B cell (primary cell): ENCODE measurements around the gene KIAA1586. TPM values are rescaled to one million over a fixed set of nuclear protein-coding genes. Genes with fewer than 3 reads are reported as not detected.

Source experiments
- ATAC-seq: fragments of 200-7000 bp; cut with Tn5 transposase; one replicate; pipeline ENCODE4 v1.10.0; 2021; ENCODE audit warnings: low read depth, mild to moderate bottlenecking, moderate number of reproducible peaks, moderate library complexity
- CTCF ChIA-PET: fragments of 350-600 bp; sonication (Branson Sonifier 250); formaldehyde crosslinking; loops from one replicate; lab custom pipeline; 2021; ENCODE audit warnings: antibody characterized with exemption, inconsistent platforms; lab: Charles Lee
- POLR2A ChIA-PET: fragments of 350-600 bp; sonication (Branson Sonifier 250); formaldehyde crosslinking; loops from one replicate; lab custom pipeline; 2021; ENCODE audit warnings: antibody characterized with exemption; lab: Charles Lee
- DNase-seq: peaks from one replicate; pipeline ENCODE4 v3.0.0; 2013
- H2AFZ ChIP-seq: 2 replicates; pipeline ENCODE4 v1.6.1; 2012; ENCODE audit warnings: mild to moderate bottlenecking, low read depth, low read length; ENCODE audit not compliant: insufficient read depth, poor library complexity, severe bottlenecking
- H3K27ac ChIP-seq, 2 donors: 1 replicate in 1 of 2; 2 replicates in 1 of 2; pipeline ENCODE4 v1.5.1; 2012 to 2013; ENCODE audit warnings: low read length in 2 of 2, mild to moderate bottlenecking in 2 of 2, moderate library complexity in 1 of 2
- H3K27me3 ChIP-seq, 4 experiments: fragments of 200-600 bp in 1 of 4; sonication (generic) in 1 of 4; replicated peaks in 1 of 4; 1 replicate in 2 of 4; 2 replicates in 2 of 4; pipeline versions ENCODE4 v1.6.1 to v1.7.0; 2013 to 2016; ENCODE audit warnings: low read length in 3 of 4, mild to moderate bottlenecking in 2 of 4, mixed read lengths in 1 of 4, moderate library complexity in 1 of 4; ENCODE audit not compliant: insufficient read depth in 4 of 4, control insufficient read depth in 3 of 4; ENCODE audit errors: control extremely low read depth in 1 of 4
- H3K36me3 ChIP-seq, 2 experiments: replicated peaks in 1 of 2; 1 replicate in 1 of 2; 2 replicates in 1 of 2; pipeline versions ENCODE4 v1.6.1 to v1.7.1; 2013; ENCODE audit warnings: low read length in 1 of 2; ENCODE audit not compliant: insufficient read depth in 2 of 2, control insufficient read depth in 1 of 2; ENCODE audit errors: control extremely low read depth in 1 of 2, extremely low read depth in 1 of 2
- H3K4me1 ChIP-seq, 2 donors: fragments of 200-600 bp in 1 of 2; sonication (generic) in 1 of 2; 1 replicate in 1 of 2; 2 replicates in 1 of 2; pipeline versions ENCODE4 v1.5.1 to v1.6.1; 2013 to 2017; ENCODE audit warnings: low read length in 2 of 2; ENCODE audit not compliant: control insufficient read depth in 2 of 2, insufficient read depth in 2 of 2
- H3K4me2 ChIP-seq: replicated peaks from 2 replicates; pipeline ENCODE3; 2012; ENCODE audit warnings: mild to moderate bottlenecking, low read depth, low read length; ENCODE audit not compliant: poor library complexity, severe bottlenecking
- H3K4me3 ChIP-seq, 5 experiments: fragments of 200-600 bp in 1 of 5; sonication (generic) in 1 of 5; 1 replicate in 3 of 5; 2 replicates in 2 of 5; pipeline versions ENCODE4 v1.5.1 to v1.7.0; 2011 to 2016; ENCODE audit warnings: low read length in 4 of 5, mild to moderate bottlenecking in 4 of 5, low read depth in 2 of 5, control low read depth in 1 of 5, moderate library complexity in 1 of 5; ENCODE audit not compliant: insufficient read depth in 1 of 5; ENCODE audit errors: control extremely low read depth in 1 of 5, extremely low read depth in 1 of 5
- H3K79me2 ChIP-seq: fragments of 200-600 bp; sonication (generic); one replicate; pipeline ENCODE4 v1.6.0; 2016; ENCODE audit warnings: low read length; ENCODE audit not compliant: control insufficient read depth, insufficient read depth
- H3K9ac ChIP-seq: fragments of 200-600 bp; sonication (generic); 2 replicates; pipeline ENCODE4 v1.6.1; 2017; ENCODE audit warnings: mild to moderate bottlenecking, low read length, moderate library complexity
- H3K9me3 ChIP-seq, 3 donors: one replicate each; pipeline versions ENCODE4 v1.6.1 to v1.7.1; 2013; ENCODE audit warnings: low read length in 2 of 3; ENCODE audit not compliant: control insufficient read depth in 2 of 3, insufficient read depth in 1 of 3; ENCODE audit errors: control extremely low read depth in 1 of 3
- H4K20me1 ChIP-seq: 2 replicates; pipeline ENCODE4 v1.6.0; 2012; ENCODE audit warnings: mild to moderate bottlenecking, low read length; ENCODE audit not compliant: insufficient read depth, control insufficient read depth, poor library complexity, severe bottlenecking
- H3K27ac Mint-ChIP-seq: one replicate; pipeline ENCODE4 v1.8.0; 2021; ENCODE audit warnings: mixed read lengths
- H3K27me3 Mint-ChIP-seq: one replicate; pipeline ENCODE4 v1.8.0; 2021; ENCODE audit warnings: mixed read lengths
- H3K4me1 Mint-ChIP-seq: one replicate; pipeline ENCODE4 v1.8.0; 2021; ENCODE audit warnings: mixed read lengths
- H3K4me3 Mint-ChIP-seq: one replicate; pipeline ENCODE4 v1.8.0; 2021; ENCODE audit warnings: mixed read lengths
- H3K9me3 Mint-ChIP-seq: one replicate; pipeline ENCODE4 v1.8.0; 2022; ENCODE audit warnings: mixed read lengths; ENCODE audit not compliant: insufficient read depth
- EZH2 ChIP-seq: IDR thresholded peaks from 2 replicates; pipeline ENCODE4 v1.6.1; 2012; ENCODE audit warnings: borderline replicate concordance, low read depth, mild to moderate bottlenecking, moderate library complexity, low read length; ENCODE audit not compliant: insufficient read depth, poor library complexity, severe bottlenecking
- WGBS: methylation state at CpG from one replicate; pipeline ENCODE4 v1.1.5; 2013; ENCODE audit warnings: missing lambda C conversion rate; ENCODE audit not compliant: insufficient coverage; 5-methylcytosine and 5-hydroxymethylcytosine counted together
- intact Hi-C: fragments of 100-400 bp; cut with micrococcal nuclease; formaldehyde crosslinking; loops from one replicate; pipeline ENCODE4 v1.10.0; 2022
- polyA plus RNA-seq: library from polyadenylated mRNA; depleted of rRNA; stranded (reverse); fragments of >200 nt; gene quantifications from 2 replicates; pipeline ENCODE4 v1.2.3, GENCODE V29; 2012
- total RNA-seq, 2 donors: library from RNA; stranded (reverse); fragments of 120-200 nt in 1 of 2; gene quantifications; 1 replicate in 1 of 2; 2 replicates in 1 of 2; pipeline versions ENCODE4 v1.2.3 to v1.2.4, GENCODE V29; 2013 to 2022
- TF ChIP-seq, protein P1 (sequence below): fragments of 200-600 bp; IDR thresholded peaks from one replicate; pipeline ENCODE4 v1.8.0; 2022; ENCODE audit warnings: antibody characterized with exemption, mild to moderate bottlenecking

KIAA1586 gene
- total and polyA plus RNA-seq, 2 donors (not counting 1 experiment from before 2014, with no cell fraction given), result 1.2 to 16.3 TPM

DNA sequence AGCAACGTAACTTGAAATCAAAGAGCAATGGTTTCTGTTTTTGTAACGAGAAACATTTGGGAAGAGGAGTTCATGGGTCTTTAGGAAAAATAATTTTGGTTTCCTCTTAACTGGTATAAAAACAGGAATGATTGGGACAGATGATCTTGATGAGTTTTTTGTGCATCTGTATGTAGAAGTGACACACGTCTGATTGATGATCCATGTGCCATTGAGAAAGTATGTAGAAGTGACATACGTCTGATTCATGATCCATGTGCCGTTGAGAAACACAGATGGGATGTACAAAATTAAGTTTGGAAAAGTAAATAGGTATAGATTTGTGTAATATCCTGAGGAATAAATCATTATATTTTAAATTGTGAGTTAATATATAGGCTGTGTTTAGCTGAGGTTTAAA is 2.1 kb downstream of the KIAA1586 start:
- H3K27me3 Mint-ChIP-seq, result no peaks in the 10 kb centered on the region
- Histone ChIP-seq H3K79me2 (peaks cover 19% of the 10 kb centered on the region), H2AFZ (no peak overlapping the region), H3K9ac (no peak overlapping the region), H3K27me3 (no peaks in the 10 kb centered on the region), H3K36me3 (peaks cover 9 to 10% of the 10 kb centered on the region in 2 experiments), H3K4me2 (no peak overlapping the region), H4K20me1 (no peaks in the 10 kb centered on the region), H3K9me3 (no peaks in the 10 kb centered on the region), H3K4me1 (peaks cover 4 to 5% of the 10 kb centered on the region in 2 donors), H3K27ac (no peak overlapping the region), H3K4me3 (no peak overlapping the region)
- H3K9me3 Mint-ChIP-seq, result no peaks in the 10 kb centered on the region
- WGBS, result 92% methylated on average over 5 of the region's 5 CpGs
- intact Hi-C loops, result no loop called here
- no peak overlapping the region for H3K27ac Mint-ChIP-seq
- ATAC-seq (no peak), DNase-seq (no peak)
- TF ChIP-seq, protein P1, sequence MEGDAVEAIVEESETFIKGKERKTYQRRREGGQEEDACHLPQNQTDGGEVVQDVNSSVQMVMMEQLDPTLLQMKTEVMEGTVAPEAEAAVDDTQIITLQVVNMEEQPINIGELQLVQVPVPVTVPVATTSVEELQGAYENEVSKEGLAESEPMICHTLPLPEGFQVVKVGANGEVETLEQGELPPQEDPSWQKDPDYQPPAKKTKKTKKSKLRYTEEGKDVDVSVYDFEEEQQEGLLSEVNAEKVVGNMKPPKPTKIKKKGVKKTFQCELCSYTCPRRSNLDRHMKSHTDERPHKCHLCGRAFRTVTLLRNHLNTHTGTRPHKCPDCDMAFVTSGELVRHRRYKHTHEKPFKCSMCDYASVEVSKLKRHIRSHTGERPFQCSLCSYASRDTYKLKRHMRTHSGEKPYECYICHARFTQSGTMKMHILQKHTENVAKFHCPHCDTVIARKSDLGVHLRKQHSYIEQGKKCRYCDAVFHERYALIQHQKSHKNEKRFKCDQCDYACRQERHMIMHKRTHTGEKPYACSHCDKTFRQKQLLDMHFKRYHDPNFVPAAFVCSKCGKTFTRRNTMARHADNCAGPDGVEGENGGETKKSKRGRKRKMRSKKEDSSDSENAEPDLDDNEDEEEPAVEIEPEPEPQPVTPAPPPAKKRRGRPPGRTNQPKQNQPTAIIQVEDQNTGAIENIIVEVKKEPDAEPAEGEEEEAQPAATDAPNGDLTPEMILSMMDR, result no peak
- TF ChIP-seq EZH2, result no peak
- CTCF ChIA-PET, result no interaction called here
- H3K4me1 Mint-ChIP-seq, result peaks cover 19% of the 10 kb centered on the region
- POLR2A ChIA-PET, result no interaction called here
- peak overlapping the region; percentile 18 for H3K4me3 Mint-ChIP-seq

DNA sequence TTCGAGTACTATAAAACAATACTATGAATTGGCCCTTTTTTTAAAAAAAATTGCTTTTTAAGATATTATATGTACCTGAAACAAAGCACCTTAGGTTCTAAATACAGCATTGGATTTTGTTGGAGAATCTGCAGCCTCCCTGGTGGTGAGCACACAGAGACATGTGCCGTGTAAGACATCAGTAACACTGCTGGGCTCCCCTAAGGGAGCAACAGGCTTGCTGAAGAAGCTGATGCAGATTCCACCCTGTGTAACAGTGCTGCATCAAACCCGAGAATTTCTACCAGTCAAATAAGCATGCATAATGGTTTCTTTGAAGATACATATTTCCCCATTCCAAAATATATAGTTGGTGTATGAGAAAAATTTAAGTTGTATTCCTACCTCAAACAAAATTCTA is 17.4 kb downstream of the KIAA1586 start:
- H3K27me3 ChIP-seq, result no peaks in the 10 kb centered on the region
- H3K27ac Mint-ChIP-seq, result no peak overlapping the region
- DNase-seq, result no peak
- peaks cover 3 to 7% of the 10 kb centered on the region in 2 experiments for H3K36me3 ChIP-seq
- no peaks in the 10 kb centered on the region for H3K79me2 ChIP-seq
- H4K20me1 ChIP-seq, result no peaks in the 10 kb centered on the region
- H3K9me3 Mint-ChIP-seq, result no peaks in the 10 kb centered on the region
- CTCF ChIA-PET, result no interaction called here
- WGBS, result 100% methylated on average over 1 of the region's 3 CpGs
- H3K4me2 ChIP-seq, result no peak overlapping the region
- POLR2A ChIA-PET, result no interaction called here
- peaks cover 9% of the 10 kb centered on the region for H3K4me1 Mint-ChIP-seq
- H2AFZ ChIP-seq, result no peak overlapping the region
- ATAC-seq, result no peak
- H3K4me3 Mint-ChIP-seq, result no peak overlapping the region
- TF ChIP-seq EZH2, result no peak
- TF ChIP-seq, protein P1, result no peak
- H3K9ac ChIP-seq, result no peak overlapping the region
- H3K9me3 ChIP-seq, result no peaks in the 10 kb centered on the region
- peaks cover 5 to 9% of the 10 kb centered on the region in 2 donors for H3K4me1 ChIP-seq
- intact Hi-C loops, result no loop called here
- H3K27ac ChIP-seq, result no peak overlapping the region
- no peaks in the 10 kb centered on the region for H3K27me3 Mint-ChIP-seq
- no peak overlapping the region for H3K4me3 ChIP-seq
